NCI-H82 (cell line): Measurements from ENCODE around the gene HSD11B1.

ENCODE experiments used
- DNase-seq: peaks from one replicate; lab custom pipeline; 2025; lab: John Stamatoyannopoulos, UW

Gene HSD11B1

DNA sequence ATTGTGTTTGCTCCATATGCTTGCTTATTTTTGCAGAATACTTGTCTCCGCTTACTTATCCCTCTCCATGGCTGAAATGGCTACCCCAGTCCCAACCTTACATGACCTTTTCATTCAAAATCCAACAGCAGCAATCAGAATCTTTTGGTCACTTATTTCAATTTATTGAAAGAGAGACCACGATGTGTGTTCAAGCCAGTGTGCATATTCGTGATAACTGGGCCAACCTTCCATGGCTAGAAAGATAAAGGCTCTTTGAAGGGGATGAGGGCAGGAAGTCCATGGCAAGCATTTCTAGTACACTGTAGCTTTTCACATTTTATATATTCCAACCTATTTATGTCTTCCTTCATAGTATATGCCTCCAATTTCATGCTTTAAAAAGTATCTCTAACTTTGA lies 23.1 kb downstream of the HSD11B1 start:
- no peak for DNase-seq

DNA sequence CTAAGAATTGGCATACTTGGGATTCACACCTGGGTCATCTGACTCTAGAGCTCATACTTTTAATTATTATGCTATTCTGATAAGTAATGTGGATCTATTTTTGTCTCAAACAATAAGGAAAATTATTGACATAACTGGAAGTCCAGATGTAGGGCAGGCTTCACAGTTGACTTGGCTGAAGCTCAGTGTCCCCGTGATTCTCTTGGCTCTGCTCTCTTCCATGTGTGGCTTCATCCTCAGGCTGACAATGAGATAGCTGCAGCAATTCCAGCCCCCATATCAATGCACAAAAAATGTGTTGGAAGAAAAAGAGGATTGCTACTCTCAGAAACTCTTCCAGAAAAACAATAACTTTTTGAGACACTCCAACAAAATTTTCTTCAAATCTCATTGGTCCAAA lies 23.8 kb downstream of the HSD11B1 start:
- no peak for DNase-seq

DNA sequence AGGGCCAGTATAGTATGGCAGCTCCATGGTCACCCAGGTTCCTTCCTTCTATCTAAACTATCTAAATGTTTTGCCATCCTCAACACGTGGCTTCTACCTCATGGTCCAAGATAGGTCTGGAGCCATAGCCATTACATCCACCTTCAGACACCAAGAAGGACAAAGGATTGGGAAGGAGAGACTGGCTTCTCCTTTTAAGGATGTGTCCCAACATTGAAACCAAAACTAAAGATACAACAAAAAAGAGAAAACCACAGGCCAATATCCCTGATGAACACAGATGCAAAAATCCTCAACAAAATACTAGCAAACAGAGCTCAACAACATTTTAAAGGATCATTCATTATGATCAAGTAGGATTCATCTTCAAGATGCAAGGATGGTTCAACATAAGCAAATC lies 24.8 kb downstream of the HSD11B1 start:
- DNase-seq = no peak

DNA sequence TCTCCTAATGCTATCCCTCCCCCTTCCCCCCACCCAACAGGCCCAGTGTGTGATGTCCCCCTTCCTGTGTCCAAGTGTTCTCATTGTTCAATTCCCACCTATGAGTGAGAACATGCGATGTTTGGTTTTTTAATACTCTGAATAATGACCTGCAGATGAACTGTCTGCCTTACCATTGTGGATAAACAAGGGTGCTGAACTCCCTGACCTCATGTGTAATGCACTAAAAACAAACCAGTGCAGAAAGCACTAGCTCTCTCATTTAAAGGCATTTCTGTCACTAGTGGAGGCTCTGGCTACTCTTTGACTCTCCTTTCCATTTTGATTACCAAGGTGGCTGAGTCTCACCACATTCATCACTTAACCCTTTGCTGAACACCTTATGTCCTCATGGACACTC lies 28.1 kb downstream of the HSD11B1 start:
- no peak for DNase-seq

DNA sequence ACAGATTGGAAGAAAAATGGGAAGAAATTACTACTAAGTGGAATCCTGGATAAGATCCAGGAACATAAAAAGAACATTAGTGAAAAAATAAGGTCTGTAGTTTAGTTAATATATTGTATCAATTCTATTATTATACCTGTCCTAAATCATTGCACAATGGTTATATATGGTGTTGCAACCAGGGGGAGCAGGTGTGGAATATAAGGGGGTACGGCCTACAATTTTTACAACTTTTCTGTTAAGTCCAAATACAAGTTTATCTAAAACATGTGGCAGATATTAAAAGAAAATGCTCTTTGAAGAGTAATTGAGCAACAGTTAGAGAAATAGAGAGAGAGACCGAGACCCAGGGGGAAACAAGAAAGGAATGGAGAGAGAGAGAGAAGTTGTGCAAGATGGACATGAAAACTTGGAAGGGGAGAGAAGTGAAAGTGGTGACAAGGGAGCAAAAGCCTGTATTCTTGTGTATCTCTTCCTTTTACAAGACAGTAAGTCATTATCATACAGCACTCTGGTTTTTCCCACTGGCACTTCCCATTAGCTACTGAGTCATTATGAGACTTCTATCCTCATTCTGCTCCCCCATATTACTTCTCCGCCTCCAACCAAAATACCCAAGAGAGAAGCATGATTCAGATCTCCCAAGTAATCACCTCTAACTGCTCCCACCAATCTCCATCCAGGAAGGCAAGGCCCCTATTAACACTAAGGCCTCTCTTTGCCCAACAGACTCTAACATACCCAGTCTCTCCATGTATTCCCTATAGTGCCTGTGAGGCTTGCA lies 29.0 kb downstream of the HSD11B1 start:
- no peak for DNase-seq

DNA sequence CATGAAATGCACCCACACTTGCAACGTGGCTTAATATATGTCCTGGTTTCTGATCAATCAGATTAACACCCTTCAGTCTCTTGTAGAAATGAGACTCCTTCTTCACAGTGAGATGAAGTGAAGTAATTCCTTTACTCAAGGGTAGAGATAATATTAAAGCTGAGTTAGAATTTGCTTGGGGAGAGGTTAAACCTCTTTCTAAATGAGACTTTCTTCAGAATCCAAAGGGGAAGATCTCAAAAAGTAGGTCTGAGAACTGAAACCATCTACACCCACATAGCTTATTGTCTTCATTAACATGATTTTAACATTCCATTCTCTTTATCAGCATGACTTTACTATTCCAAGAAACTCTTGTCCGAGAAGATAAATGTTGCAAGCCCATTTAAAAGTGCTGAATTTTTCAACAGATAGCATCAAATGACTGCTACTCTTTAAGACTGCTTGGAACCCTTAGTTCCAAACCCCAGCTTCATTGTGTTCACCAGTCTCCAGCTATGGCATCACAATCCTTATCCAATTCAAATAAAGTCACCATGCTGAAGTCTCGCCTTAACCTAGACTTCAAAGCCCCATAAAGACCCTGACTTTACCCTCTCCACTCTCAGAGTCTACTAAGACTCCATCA lies 32.0 kb downstream of the HSD11B1 start:
- no peak for DNase-seq

DNA sequence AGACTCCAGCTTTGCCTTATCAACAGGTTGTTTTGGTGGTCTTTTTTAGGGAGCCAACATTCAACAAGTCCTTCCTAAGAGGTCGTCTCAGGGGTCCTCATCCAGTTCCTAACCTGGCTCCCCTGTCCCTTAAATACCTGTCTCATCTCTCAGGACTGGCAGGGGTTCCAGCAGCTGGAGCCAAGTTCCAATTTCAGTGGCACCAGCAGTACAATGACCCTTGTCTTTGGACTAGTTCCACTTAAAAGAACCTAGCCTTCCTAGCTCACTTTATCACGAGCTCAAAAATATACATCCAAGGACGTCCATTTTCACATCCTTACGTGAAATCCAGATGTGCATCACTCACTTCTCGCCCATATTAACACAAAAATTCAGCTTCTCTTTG lies 32.5 kb downstream of the HSD11B1 start:
- DNase-seq = no peak

DNA sequence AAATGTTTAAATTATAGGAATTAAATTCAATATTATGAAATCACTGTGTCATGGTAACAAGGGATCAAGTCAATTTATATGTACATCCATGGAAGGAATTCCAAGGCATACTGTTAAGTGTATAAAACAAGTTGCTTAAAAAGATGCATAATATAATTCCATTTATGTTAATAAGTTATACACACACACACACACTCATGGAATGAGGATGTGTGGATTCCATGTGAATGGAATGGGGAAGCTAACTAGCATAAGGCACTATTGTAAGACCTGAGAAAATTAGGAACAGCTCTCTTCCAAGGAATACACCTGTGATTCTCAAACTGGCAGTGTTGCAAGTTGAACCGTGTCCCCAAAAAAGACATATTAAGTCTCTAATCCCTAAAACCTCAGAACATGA lies 33.6 kb downstream of the HSD11B1 start:
- DNase-seq = no peak

DNA sequence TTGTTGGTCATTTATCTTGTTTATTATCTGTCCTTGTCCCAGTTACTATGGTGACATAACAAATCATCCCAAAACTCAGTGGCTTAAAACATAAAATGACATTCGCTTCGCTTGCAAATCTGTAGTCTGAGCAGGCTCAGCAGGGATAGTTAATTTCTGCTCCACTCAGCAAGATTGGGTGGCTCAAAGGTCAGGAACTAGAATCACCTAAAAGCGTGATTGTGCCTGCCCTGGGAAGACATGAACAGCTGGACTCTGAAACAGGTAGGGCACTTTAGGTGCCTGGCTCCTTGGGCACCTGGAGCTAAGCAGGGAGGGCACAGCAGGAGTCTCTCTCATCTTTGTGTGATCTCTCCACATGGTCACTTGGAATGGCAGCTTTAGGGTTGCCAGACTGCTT lies 36.5 kb downstream of the HSD11B1 start:
- DNase-seq = no peak

DNA sequence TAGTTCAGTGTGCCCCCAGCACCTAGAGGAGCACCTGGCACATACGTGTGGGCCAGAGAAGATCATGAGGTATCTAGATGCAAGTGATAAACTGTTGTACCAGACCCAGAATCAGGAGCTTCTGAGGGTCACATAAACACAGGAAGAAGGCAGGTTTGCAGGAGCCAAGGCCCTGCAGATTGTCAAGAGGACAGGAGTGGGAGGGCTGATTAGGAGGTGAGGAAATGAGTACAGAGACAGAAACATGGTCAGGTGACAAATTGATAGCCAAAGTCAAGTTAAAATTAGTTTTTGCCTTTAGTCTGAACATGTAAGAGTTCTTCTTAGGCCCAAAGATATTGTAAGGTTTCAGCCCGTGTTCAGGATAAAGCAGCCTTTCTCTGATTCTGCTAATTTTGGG lies 37.2 kb downstream of the HSD11B1 start:
- DNase-seq = no peak

DNA sequence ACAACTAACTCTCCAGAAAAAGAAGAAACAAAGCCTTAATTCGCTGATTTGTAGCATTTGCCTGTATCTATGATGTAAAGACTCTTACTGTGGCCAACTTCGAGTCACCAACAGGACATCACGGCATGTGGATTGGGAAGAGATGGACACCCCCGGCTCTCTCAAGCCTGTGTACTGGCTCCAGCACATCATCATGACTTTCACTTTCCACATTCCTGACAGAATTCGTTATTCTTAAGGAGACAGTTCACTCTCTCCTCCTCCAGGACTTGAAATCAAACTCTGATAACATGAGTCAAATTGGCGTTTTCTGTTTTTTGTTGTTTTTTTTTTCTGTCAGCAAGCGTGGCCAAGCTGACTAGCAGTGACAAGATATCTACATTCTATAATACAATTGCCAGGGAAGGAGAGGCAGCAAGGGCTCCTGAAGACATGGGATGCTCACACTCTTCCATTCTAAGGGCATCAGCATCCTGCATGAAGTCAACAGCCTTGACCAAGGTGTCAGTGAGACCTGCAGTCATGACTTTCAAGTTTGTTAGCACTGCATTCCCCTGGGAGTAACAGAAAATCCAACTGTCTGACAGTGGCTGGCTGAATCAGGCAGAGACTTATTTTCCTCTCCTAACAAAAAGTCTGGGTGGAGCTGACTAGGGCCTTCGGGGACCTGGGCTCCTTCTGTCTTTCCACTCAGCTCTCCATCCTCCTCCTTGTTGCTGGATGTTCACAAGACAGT lies 37.9 kb downstream of the HSD11B1 start:
- no peak for DNase-seq

DNA sequence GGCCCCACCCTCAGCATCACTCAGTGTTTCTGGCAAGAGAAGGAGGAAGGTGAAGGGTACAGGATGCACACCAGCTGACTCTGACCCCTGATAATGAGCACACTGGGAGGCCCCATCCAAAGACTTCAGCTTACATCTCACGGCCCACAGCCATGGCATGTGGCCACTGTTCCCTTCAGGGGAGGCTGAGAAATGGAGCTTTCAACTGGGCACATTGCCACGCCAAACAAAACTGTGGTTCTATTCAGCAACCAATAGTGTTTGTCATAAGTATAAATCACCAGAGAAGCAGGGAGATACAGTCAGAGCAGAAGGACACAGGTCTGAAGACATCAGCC lies 38.5 kb downstream of the HSD11B1 start:
- DNase-seq = no peak

DNA sequence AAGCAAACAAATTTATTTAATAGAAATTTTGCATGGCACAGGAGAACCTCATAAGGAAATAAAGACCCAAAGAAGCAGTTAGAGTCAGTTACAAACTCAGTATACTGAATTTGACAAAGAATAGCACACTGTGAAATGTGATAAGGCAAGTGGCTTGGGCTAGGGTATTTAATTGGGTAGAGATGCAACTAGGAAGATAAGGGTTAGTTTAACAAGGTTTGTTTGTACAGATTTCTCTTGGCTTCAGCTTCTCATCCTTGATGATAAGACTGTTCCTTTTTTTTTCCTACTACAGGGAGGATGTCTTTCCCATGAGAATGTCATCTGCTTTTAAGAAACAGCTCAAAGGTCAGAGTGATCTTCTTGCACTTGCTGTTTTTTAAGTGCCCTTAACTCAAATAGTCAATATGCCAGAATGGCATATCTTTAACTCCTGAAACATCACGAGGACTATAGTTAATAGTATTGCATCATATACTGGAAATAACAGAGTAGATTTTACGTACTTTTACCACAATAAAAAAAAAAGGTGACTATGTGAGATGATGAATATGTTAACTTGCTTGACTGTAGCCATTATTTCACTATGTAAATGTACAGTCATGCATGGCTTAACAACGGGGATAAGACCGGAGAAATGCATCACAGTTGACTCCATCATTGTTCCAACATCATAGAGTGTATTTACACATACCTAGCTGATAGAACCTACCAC lies 42.0 kb downstream of the HSD11B1 start:
- DNase-seq = no peak

DNA sequence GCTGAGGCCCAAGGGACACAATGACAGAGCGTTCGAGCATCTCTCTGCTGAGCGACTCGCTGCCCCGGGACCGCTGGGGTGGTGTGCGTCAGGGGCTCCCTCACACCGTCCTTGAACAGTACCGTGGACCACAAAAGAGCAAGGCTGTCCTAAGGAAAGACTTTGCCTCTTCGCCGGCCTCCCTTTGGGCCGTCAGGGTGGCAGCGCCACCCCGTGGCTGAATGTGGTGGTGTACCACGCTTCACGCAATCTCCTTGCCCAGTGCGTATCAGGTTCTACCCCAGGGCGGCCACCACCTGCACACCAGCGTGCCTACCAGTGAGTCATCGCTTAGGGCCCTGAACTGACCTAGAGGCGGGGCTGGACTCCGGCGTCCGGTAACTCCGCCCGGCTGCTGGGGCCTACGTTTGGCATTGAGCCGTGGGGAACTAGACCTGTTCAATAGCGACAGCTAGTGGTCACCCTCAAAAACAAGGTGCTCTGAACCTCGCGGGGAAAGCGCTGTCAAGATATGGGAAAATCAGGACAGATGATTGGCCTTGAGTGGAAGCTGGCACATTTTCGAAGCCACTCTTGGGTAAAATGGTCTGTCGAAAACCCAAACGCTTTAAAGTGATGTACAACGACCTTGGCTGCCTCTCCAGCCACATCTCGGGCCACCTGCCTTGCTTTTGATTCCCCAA lies 43.1 kb downstream of the HSD11B1 start:
- no peak for DNase-seq

DNA sequence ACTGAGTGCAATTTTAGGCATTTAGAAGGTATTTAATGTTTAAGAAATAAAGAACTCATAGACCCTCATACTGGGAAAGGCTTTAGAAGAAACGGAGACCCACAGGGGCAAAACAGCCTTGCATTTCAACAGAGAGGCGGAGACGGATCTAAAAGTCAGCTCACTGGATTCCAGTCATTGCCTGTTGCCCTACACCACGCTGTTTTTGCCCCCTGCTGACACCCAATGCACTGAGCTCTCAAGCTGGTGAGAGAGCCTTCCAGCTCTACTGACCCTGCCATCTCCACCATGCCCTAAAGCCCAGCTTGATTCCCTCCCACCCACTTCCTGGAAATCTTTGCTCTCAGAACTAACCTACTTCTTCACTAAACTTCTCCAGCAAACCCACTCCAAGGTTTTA lies 44.0 kb downstream of the HSD11B1 start:
- DNase-seq = no peak

DNA sequence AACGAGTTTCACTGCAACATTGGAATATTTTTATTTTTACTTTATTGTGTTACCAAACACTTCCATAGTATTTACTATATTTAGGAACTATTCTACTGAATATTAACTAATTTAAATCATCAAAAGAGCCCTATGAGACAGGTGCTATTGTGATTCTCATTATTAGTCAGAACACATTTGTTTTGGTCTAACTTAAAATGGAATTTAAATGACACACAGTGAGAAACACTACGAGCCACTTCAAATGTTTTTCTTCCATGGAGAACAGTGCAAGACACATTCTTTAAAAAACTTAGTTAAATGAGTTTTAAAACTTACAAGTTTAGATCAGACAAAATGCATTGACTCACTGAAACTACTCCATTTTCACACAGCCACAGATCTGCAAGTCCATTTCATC lies 44.6 kb downstream of the HSD11B1 start:
- no peak for DNase-seq

DNA sequence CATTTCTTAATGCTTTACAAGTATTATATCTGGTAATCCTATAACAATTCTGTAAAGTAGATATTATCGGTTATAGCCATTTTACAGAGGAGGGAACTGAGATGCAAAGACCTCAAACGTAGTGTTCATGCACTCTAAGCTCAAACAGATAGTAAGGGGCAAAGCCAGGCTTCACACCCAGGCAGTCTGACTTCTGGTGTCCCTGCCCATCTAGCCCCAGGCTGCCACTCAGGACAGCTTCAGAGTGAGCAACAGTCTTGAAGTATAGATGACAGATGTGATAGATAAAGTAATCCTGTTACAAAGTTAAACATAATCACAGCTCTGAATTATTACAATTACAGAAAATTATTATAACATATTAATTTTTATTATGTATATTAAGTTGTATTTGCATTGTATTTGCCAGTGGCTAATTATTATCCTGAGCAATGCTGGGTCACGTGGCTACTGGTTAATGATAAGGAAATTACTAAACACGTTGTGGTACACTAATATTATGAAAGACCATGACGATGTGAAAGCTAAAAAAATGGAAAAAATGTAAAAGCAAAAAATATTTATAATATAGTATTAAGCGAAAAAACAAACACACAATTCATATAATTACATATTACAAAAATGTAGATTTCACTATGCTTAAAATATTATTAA lies 45.2 kb downstream of the HSD11B1 start:
- peak; percentile 46 for DNase-seq

DNA sequence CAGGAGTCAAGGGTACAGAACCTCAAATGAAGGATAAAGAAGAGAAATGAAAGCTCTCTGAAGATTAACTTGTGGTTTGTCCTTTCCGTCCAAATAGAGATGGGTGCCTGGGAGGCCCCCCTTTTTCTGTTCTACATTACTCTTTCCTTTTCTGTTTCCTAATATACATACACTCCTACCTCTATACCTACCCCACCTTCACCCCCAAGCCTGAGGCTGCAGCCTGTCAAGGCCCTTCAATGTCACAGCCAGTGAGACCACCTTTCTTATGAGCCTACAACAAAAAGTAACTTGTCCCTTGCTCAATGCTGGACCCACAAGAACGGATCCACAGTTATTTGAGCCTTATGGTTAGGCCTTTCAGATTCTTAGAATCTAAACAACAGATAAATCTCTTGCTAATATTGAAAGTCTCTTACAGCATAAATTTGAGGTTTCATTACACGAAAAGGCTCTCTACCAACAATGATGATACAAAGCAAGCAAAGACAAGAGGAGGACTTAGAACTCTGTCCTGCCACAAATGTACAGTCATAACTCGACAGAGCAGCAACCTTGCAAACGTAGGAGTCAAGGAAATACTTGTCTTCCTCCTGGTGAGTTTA lies 47.1 kb downstream of the HSD11B1 start:
- DNase-seq = no peak

DNA sequence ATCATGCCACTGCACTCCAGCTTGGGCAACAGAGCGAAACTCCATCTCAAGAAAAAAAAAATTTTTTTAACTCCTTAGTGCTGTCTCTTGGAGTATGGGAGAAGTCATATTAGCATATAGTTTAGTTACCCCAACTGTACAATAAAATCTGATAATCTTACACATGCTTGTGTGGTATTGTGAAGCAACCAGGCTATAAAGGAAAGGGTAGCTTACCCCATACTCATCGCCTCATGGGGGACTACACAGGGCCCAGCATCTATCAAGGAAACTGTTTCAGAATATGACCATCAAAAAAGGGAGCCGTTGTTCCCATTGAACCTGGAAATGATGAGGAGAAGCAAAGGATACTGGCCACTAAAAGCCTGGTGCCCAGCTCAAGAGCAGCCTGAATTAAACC lies 48.2 kb downstream of the HSD11B1 start:
- DNase-seq = no peak

DNA sequence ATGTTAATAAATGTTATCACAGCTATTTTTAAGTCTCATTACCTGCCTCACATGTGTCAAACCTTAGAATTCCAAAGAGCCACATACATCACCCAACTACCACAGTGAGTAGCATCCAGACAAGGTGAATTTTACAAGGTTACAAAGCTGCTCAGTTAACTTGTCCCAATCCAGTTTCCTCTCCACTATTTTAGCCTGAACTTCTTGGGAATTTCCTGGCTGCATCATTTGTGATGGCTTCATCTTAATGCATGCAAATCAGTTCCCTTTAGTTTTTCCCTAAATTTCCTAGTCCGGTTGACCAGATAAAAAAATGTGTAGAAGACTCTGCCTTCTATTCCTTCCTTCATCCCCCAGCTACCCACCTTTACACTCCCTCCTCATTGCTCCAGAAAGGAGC lies 50.6 kb downstream of the HSD11B1 start:
- no peak for DNase-seq

DNA sequence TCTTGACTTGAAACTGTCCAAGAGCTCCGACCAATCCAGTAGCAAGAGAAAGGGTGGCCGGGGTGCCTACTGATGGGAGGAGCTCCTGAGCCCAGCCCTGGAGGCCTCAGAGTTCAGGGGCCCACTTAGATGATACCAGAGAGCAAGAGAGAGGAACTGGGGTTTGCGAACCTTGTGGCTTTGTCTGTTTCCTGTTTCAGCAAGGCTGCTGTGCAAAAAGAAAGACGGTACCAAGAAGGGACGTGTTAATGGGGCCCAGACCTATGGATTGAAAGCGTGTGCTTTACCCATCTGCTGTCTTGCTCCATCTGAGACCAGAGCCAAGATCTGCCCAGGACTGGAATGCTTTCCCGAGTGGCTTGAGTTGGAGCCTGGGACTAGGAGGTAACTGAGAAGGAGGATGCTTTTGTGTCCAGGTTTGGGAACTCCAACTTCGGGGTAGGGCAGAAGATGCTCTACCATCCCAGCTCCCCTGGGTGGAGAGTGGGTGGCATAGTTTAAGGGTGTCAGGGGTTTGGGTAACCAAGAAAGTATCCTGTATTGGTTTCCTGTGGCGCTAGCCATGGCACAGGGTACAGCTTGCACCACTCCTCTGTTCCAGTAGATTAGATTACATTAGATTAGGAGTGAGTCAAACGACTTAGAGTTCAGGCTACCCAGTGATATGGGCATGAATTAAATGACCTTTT lies 51.4 kb downstream of the HSD11B1 start, which contains the start of gene TRAF3IP3:
TRAF3IP3 (plus strand) TSS at position 128 of the 689 bp plus-strand sequence. CDS start 3,987 bp downstream, outside the sequence.
- DNase-seq = no peak
